ENCODE results near the gene NEK10. TPM values are rescaled to one million over a fixed set of nuclear protein-coding genes. Genes with fewer than 3 reads are reported as not detected.

The NEK10 gene
- total and polyA plus RNA-seq, 2 of the 13 experiments (the other 11 are each of a cell fraction or from before 2014, with no cell fraction given), result 2.8 to 14.2 TPM

GRCh38 chr3:27368831-27369607 is at the start of gene NEK10 (continued):
- TF ChIP-seq UBTF (CRISPR knock-in tag; IDR thresholded peaks at IDR 0.05), result peak; percentile 14; the same call in 1 of the 2 replicates
- peak; percentile 59 for TF ChIP-seq KMT2A (CRISPR knock-in tag; IDR thresholded peaks at IDR 0.05)
- TF ChIP-seq SRY (CRISPR knock-in tag; IDR thresholded peaks at IDR 0.05), result no peak
- TF ChIP-seq GFI1 (CRISPR knock-in tag; IDR thresholded peaks at IDR 0.05; ENCODE audit: borderline replicate concordance), result peak; percentile 7; the same call in 1 of the 2 replicates
- no peak for TF ChIP-seq IRF1 (CRISPR knock-in tag; IDR thresholded peaks at IDR 0.05; ENCODE audit: low read depth)
- no peak for TF ChIP-seq PBX3 (CRISPR knock-in tag; IDR thresholded peaks at IDR 0.05; ENCODE audit: borderline replicate concordance)
- TF ChIP-seq KMT2B (CRISPR knock-in tag; IDR thresholded peaks at IDR 0.05), result peak; percentile 66; the same call in 1 of the 2 replicates
- no peak for TF ChIP-seq NCOR1 (IDR thresholded peaks at IDR 0.05; ENCODE audit: borderline replicate concordance, low read length)
- TF ChIP-seq TGIF2 (CRISPR knock-in tag; IDR thresholded peaks at IDR 0.05), result peak; percentile 81; the same call in 1 of the 2 replicates
- TF ChIP-seq ZNF460 (CRISPR knock-in tag; IDR thresholded peaks at IDR 0.05; ENCODE audit: borderline replicate concordance), result no peak
- TF ChIP-seq POGZ (CRISPR knock-in tag; IDR thresholded peaks at IDR 0.05), result peak; percentile 92
- TF ChIP-seq XBP1 (CRISPR knock-in tag; IDR thresholded peaks at IDR 0.05), result no peak
- TF ChIP-seq NFRKB (IDR thresholded peaks at IDR 0.05), result no peak
- no peak for TF ChIP-seq BHLHE40 (IDR thresholded peaks at IDR 0.05; ENCODE audit: low read length)
- no peak for TF ChIP-seq ZBTB34 (CRISPR knock-in tag; IDR thresholded peaks at IDR 0.05)
- no peak for TF ChIP-seq MATR3 (CRISPR knock-in tag; IDR thresholded peaks at IDR 0.05)
- TF ChIP-seq PRDM15 (CRISPR knock-in tag; IDR thresholded peaks at IDR 0.05), result no peak
- no peak for TF ChIP-seq SOX13 (IDR thresholded peaks at IDR 0.05)
- TF ChIP-seq SOX13 (CRISPR knock-in tag; conservative IDR thresholded peaks at IDR 0.05 in 1 of 2, IDR thresholded peaks at IDR 0.05 in 1 of 2), result no peak; a peak in 1 of 4 replicates
- no peak for TF ChIP-seq KLF11 (CRISPR knock-in tag; IDR thresholded peaks at IDR 0.05)

Measured in HepG2 (cell line).